ENCODE results near the gene MYBBP1A.

GRCh38 chr17:4507361-4508111, 47.6 kb downstream of the MYBBP1A start:
- TF ChIP-seq, protein P1, sequence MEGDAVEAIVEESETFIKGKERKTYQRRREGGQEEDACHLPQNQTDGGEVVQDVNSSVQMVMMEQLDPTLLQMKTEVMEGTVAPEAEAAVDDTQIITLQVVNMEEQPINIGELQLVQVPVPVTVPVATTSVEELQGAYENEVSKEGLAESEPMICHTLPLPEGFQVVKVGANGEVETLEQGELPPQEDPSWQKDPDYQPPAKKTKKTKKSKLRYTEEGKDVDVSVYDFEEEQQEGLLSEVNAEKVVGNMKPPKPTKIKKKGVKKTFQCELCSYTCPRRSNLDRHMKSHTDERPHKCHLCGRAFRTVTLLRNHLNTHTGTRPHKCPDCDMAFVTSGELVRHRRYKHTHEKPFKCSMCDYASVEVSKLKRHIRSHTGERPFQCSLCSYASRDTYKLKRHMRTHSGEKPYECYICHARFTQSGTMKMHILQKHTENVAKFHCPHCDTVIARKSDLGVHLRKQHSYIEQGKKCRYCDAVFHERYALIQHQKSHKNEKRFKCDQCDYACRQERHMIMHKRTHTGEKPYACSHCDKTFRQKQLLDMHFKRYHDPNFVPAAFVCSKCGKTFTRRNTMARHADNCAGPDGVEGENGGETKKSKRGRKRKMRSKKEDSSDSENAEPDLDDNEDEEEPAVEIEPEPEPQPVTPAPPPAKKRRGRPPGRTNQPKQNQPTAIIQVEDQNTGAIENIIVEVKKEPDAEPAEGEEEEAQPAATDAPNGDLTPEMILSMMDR (IDR thresholded peaks at IDR 0.05; ENCODE audit: low read depth, low read length), result no peak
- TF ChIP-seq MAX (IDR thresholded peaks at IDR 0.05; ENCODE audit: low read depth, low read length) (no peak), MYC (IDR thresholded peaks at IDR 0.05; ENCODE audit: low read depth, low read length) (no peak)

Measured in NB4 (cell line).